Measurements from ENCODE around the gene PEF1. TPM values are rescaled to one million over a fixed set of nuclear protein-coding genes. Genes with fewer than 3 reads are reported as not detected.

The PEF1 gene
- total and polyA plus RNA-seq, 2 of the 8 experiments (the other 6 are each of a cell fraction or from before 2014, with no cell fraction given): 35.2 to 69.2 TPM

DNA sequence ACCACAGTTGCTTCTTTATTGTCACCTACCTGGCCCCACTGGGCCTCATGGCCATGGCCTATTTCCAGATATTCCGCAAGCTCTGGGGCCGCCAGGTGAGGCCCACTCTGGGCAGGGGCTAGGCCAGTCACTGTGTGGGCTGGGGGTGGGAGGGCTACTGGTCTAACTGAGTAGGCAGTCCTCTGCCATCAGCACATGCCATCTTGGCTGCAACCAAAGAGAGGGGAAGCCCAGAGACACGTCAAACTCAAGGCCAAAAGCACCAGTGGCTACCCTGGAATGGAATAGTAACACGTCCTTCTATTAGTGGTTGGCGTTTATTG, 23.2 kb downstream of the PEF1 start:
- no peak overlapping the region for H2BK120ac ChIP-seq (replicated peaks; ENCODE audit: low read depth, low read length)
- FAIRE-seq: no peak
- ChIA-PET CTCF (ENCODE audit: partially characterized antibody) (interaction anchor here (0.6 to 4.7 kb wide), 7 partner anchors 8 to 227 kb away, joined by 3 to 25 read pairs (median 3); no protein-coding TSS in a partner anchor), POLR2A (ENCODE audit: partially characterized antibody) (no interaction called here)
- H3K79me2 ChIP-seq (ENCODE audit: control insufficient read depth in 1 of 2, insufficient read depth in 2 of 2, low read length in 2 of 2): no peaks in the 10 kb centered on the region
- no peak overlapping the region for H2AK5ac ChIP-seq (ENCODE audit: low read depth, low read length)
- no peak overlapping the region for H3K4me2 ChIP-seq (ENCODE audit: insufficient read depth in 1 of 2, low read depth in 2 of 2, low read length in 2 of 2)
- no peak for DNase-seq (ENCODE audit: low read depth in 1 of 2, low spot score in 2 of 2)
- no peak overlapping the region for H2AFZ ChIP-seq (ENCODE audit: low read length)
- H3K36me3 ChIP-seq (ENCODE audit: control insufficient read depth in 2 of 4, insufficient read depth in 4 of 4, low read length in 3 of 4): no peaks in the 10 kb centered on the region
- H2BK20ac ChIP-seq (ENCODE audit: low read length): no peak overlapping the region
- H2BK12ac ChIP-seq (ENCODE audit: low read depth, low read length): no peak overlapping the region
- H3K79me1 ChIP-seq (ENCODE audit: low read depth, low read length): no peaks in the 10 kb centered on the region
- H4K91ac ChIP-seq (replicated peaks; ENCODE audit: insufficient read length, low read length): no peak overlapping the region
- H3K18ac ChIP-seq (ENCODE audit: extremely low read depth, low read length): no peak overlapping the region
- no peak overlapping the region for H2BK15ac ChIP-seq (ENCODE audit: low read length)
- H2BK5ac ChIP-seq (ENCODE audit: low read depth, low read length): no peak overlapping the region
- H3K14ac ChIP-seq (ENCODE audit: insufficient read length): no peak overlapping the region
- no peak overlapping the region for H4K5ac ChIP-seq (ENCODE audit: insufficient read length, low read depth, low read length)
- no peak overlapping the region for H3K23ac ChIP-seq (ENCODE audit: insufficient read length)
- no peak overlapping the region for H3K56ac ChIP-seq (replicated peaks; ENCODE audit: insufficient read length, low read depth, low read length)
- H3K27me3 ChIP-seq (replicated peaks in 1 of 4; ENCODE audit: control insufficient read depth in 3 of 4, extremely low read depth in 1 of 4, insufficient read depth in 3 of 4, low read length in 3 of 4): peaks cover 6 to 13% (median 11%) of the 10 kb centered on the region in 4 experiments
- no peak overlapping the region for H3K4ac ChIP-seq (replicated peaks; ENCODE audit: insufficient read length, low read depth, low read length)
- WGBS, 2 experiments (ENCODE audit: extremely low coverage in 1 of 2, insufficient coverage in 1 of 2, insufficient read length in 1 of 2, insufficient replicate concordance in 2 of 2, low coverage in 1 of 2, low lambda C conversion rate in 2 of 2, missing lambda C conversion rate in 1 of 2): 89% methylated on average over 5 of the region's 5 CpGs; no CpG with 5 or more reads in 1 of the 2 experiments
- H4K8ac ChIP-seq (ENCODE audit: extremely low read depth, insufficient read depth, low read length): no peak overlapping the region; the same call in 1 of the 2 replicates
- no peak overlapping the region for H3K9ac ChIP-seq (replicated peaks in 1 of 4; ENCODE audit: extremely low read depth in 1 of 4, low read depth in 3 of 4, low read length in 3 of 4)
- H3K27ac ChIP-seq (ENCODE audit: low read depth, low read length): no peak overlapping the region
- peaks cover 7% of the 10 kb centered on the region; the same call in 1 of the 2 replicates for H3K23me2 ChIP-seq (ENCODE audit: low read depth, low read length)
- no peak overlapping the region for H3K4me3 ChIP-seq (ENCODE audit: extremely low read depth in 1 of 4, insufficient read depth in 2 of 4, low read depth in 3 of 4, low read length in 4 of 4)
- peaks cover 2 to 3% (median 2%) of the 10 kb centered on the region in 4 experiments; a peak in 4 of 7 replicates for H3K4me1 ChIP-seq (replicated peaks in 1 of 4; ENCODE audit: control insufficient read depth in 3 of 4, insufficient read depth in 4 of 4, low read length in 3 of 4)
- H4K20me1 ChIP-seq (replicated peaks in 1 of 2; ENCODE audit: control insufficient read depth in 1 of 2, insufficient read depth in 2 of 2, low read length in 2 of 2): no peaks in the 10 kb centered on the region
- H3K9me3 ChIP-seq (ENCODE audit: insufficient read depth in 2 of 2, low read depth in 1 of 2, low read length in 1 of 2): no peaks in the 10 kb centered on the region
- no peak for TF ChIP-seq HDAC6 (IDR thresholded peaks at IDR 0.05; ENCODE audit: low read depth, low read length)
- no peak for TF ChIP-seq TBP (IDR thresholded peaks at IDR 0.05; ENCODE audit: low read depth, low read length)
- TF ChIP-seq SIRT6 (IDR thresholded peaks at IDR 0.05; ENCODE audit: low read length): no peak
- TF ChIP-seq CBX5 (IDR thresholded peaks at IDR 0.05; ENCODE audit: low read depth, low read length): no peak
- no peak for TF ChIP-seq SAP30 (IDR thresholded peaks at IDR 0.05; ENCODE audit: insufficient read depth, insufficient replicate concordance, low read length)
- no peak for TF ChIP-seq KDM4A (IDR thresholded peaks at IDR 0.05; ENCODE audit: low read depth, low read length, severe bottlenecking)
- TF ChIP-seq JUN (IDR thresholded peaks at IDR 0.05; ENCODE audit: low read depth, low read length): no peak
- no peak for TF ChIP-seq MAFK (IDR thresholded peaks at IDR 0.05; ENCODE audit: low read depth, low read length)
- TF ChIP-seq EP300 (IDR thresholded peaks at IDR 0.05; ENCODE audit: borderline replicate concordance in 1 of 2, low read depth in 2 of 2, low read length in 2 of 2): no peak
- TF ChIP-seq GABPA (IDR thresholded peaks at IDR 0.05; ENCODE audit: borderline replicate concordance, insufficient read depth, low read length): no peak
- TF ChIP-seq BRCA1 (IDR thresholded peaks at IDR 0.05; ENCODE audit: low read depth, low read length): no peak
- no peak for TF ChIP-seq ZNF274 (IDR thresholded peaks at IDR 0.05; ENCODE audit: borderline replicate concordance, extremely low read depth, low read length)
- TF ChIP-seq YY1 (IDR thresholded peaks at IDR 0.05; ENCODE audit: low read depth, low read length): no peak
- TF ChIP-seq CREB1 (IDR thresholded peaks at IDR 0.05): no peak
- TF ChIP-seq JUND (IDR thresholded peaks at IDR 0.05; ENCODE audit: low read length): no peak
- no peak for TF ChIP-seq EZH2 (IDR thresholded peaks at IDR 0.05; ENCODE audit: low read depth, low read length, severe bottlenecking)
